ENCODE measurements around the gene ARHGAP10.
A peak's percentile ranks its signal among the peaks of the same experiment; 100 is the strongest.
"Not testable (repeated sequence)": the region's sequence is repeated elsewhere in the genome, so short reads cannot be mapped to it uniquely, and the experiment has no call there.

ARHGAP10 gene

GRCh38 chr4:147855571-147856009, 123.7 kb downstream of the ARHGAP10 start:
- DNase-seq: no peak

DNA sequence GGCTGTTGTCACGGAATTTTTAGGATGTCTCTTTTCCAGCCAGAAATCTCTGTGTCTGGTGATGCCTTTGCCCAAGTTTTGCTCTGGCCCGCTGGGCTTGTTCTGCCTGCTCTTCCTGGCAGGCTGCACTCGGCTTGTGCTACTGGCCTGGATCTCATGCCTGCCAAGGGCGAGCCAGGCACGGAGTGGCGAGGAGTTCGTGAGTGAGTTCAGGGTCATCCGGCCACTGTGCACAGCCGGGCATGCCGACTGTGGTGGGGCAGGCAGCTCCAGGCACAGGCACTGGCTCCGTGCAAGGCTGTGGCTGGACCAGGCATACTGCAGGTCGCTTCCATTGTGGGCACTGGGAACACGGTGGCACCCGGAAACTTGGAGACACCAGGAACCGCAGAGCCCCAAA, 129.1 kb downstream of the ARHGAP10 start:
- no peak for DNase-seq

DNA sequence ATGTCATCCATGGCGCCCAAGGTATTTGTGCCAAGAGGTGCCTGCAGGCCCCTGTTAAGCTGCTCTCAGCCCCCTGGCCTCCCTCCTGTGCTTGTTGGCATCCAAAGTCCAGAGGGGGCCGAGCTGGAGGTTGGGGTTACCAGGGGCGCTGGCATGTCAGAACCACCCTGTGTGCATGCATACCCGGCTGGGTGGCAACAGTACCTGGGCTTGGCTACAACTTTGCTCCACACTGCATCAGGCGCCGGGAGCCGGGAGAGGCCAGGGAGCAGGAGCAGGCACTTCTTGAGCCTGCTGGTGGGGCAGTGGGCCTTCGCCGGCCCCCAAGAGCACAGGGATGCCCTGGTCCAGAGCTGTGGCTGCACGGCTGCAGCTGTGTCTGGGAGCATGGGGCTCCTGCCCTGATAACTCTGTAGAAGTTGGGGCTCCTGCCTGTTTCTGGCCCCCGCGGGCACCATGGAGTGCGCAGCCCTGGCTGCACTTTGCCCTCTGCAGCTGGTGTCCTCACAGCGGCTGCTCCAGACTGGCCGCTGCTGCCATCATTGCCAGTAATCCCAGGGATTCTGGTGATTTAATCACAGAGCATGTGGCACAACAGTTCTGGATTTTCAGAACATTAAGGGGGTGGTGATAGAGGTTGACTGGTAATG, 130.3 kb downstream of the ARHGAP10 start:
- DNase-seq: no peak

- DNase-seq: no peak
Observed at GRCh38 chr4:147863111-147863747, 131.3 kb downstream of the ARHGAP10 start.

DNA sequence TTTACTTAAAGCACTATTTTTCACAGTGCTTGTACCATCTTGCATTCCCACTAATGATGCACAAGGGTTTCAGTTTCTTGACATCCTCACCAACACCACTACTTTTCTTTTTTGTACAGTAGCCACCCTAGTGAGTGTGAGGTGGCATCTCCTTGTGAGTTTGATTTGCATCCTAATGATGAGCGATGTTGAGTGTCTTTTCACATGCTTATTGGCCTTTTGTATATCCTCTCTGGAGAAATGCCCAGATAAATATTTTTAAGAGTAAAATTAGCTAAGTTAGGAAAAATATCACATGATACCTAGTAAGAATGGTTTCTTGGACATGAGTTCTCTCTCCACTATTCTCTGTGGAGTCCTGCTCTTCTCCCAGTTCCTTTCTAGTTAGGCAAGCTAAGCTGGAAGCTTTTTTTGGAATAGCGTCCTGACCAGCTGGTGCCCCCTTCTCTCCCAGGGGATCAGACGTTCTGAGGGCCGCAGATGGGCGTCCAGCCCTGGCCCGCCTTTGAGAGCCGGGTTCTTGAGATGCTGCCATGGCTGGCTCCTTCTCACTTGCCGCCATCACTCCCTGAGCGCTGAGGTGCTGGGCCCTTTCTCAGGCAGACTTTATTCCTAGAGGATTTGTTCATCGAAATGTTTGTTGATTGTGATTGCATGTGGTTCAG, 132.1 kb downstream of the ARHGAP10 start:
- no peak for DNase-seq

DNA sequence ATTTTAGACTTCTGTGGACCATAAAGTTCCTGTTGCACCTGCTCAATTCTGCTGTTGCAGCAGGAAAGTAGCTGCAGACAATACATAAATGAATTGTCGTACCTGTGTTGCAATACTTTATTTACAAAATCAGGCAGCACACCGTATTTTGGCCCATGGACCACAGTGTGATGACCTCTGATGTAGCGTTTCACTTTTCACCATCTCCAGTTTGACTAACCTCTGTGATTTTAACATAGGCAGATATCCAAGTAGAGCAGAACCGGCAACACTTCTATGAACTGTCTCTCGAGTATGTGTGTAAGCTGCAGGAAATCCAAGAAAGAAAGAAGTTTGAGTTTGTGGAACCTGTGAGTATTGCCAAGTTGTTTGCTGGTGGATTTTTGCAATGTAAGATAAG, 132.7 kb downstream of the ARHGAP10 start:
- no peak for DNase-seq

DNA sequence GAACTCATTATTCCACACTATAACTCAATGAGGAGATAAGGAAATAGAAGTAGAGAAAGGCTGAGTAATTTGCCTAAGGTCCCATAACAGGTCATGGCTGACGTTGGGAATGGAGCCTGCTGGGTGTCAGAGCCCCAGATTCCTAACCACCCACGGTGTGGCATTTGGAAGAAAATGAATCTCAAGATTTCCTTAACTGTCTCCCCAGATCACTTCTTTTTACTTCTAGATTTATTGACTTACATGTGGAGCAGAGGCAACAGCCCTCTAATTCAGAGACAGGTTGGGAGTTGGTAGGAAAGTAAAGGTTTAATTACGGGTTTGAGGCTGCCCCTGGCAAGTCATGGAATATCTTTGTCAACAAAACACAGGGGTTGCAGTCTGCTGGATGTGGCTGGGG, 134.0 kb downstream of the ARHGAP10 start:
- DNase-seq: no peak

DNA sequence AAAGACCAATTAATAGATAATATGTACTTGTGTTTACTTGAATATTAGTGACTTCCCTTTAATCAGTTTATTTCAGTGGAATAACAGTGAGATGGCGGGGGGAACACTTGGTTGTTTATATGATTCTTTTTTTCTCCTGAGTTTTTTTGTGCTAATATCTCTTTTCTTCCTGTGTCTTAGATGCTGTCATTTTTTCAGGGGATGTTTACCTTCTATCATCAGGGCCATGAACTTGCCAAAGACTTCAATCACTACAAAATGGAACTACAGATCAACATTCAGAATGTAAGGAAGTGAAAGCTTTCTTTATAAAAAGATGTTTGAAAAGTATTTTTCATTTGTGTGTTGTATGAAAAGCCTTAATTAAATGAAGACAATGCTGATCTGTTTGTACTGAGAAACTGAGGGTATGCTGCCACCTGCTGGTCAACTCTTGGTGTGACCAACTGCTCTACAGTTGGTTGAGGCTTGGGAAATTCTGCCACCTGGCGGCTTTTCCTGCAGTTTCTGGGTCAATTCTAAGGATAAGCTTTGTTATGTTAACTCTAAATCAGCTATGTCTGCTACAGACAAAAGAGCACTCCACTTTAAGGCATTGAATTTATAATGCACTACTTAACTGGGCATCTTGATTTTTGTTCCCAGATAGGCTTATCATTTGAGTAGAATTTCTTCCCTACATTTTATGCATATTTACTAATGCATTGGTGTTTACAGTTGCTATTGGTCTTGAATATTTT, 134.8 kb downstream of the ARHGAP10 start:
- DNase-seq: peak; percentile 61 to 67

- DNase-seq: no peak
Observed at GRCh38 chr4:147874109-147874508, 142.2 kb downstream of the ARHGAP10 start.

GRCh38 chr4:147877308-147877771, 145.5 kb downstream of the ARHGAP10 start:
- DNase-seq: no peak

GRCh38 chr4:147879676-147880075, 147.8 kb downstream of the ARHGAP10 start:
- DNase-seq: no peak

GRCh38 chr4:147880511-147880910, 148.6 kb downstream of the ARHGAP10 start:
- DNase-seq: no peak

GRCh38 chr4:147884536-147884935, 152.6 kb downstream of the ARHGAP10 start:
- no peak for DNase-seq

DNA sequence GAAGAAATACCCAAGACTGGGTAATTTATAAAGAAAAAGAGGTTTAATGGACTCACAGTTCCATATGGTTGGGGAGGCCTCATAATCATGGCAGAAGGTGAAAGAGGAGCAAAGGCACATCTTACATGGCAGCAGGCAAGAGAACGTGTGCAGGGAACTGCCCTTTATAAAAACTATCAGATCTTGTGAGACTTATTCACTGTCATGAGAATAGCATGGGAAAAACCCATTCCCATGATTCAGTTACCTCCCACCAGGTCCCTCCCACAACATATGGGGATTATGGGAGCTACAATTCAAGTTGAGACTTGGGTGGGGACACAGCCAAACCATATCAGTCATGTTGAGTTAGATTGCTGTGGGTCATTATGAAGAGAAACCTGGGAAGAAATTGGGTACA, 153.3 kb downstream of the ARHGAP10 start:
- not testable (repeated sequence) for DNase-seq

- no peak for DNase-seq
Observed at GRCh38 chr4:147891476-147892115, 159.7 kb downstream of the ARHGAP10 start.

DNA sequence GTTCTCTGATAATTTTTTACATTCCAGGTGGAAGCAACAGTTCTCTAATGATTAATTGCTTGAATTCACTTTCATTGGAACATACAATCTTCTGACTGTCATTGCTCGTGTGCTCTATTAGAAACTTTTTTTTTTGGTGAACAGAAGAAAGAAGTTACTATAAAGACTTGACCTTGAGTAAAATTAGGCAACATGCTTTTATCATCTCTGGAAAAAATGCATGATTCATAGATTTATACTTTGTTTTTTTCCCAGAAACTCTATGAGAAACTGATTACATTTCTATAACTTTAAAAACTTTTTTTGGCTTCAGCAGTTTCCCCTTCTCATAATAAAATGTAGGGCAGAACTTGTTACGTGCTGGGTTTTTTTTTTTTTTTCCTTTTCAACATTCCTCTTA, 167.6 kb downstream of the ARHGAP10 start:
- DNase-seq: no peak

GRCh38 chr4:147901388-147901787, 169.5 kb downstream of the ARHGAP10 start:
- DNase-seq: no peak

- DNase-seq: no peak
Observed at GRCh38 chr4:147901916-147902315, 170.0 kb downstream of the ARHGAP10 start.

- no peak for DNase-seq
Observed at GRCh38 chr4:147909225-147909624, 177.3 kb downstream of the ARHGAP10 start.

DNA sequence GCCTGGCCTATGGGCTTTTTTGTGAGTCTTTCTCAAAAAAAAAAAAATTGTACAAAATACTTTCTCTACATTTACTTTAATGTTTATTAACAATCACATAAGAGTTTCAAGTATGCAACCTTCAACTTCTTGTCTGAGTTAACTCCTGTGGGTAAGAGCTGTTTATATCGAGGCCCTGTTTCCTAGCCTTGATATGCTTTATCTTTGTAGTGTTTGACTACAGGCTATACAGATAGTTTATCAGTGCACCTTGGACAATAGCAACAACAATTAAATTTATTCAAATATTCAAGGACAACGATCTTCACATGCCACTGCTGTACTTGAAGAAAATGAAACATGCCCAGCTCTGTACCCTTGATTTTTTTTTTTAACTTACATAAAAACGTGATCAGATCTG, 178.4 kb downstream of the ARHGAP10 start:
- no peak for DNase-seq

DNA sequence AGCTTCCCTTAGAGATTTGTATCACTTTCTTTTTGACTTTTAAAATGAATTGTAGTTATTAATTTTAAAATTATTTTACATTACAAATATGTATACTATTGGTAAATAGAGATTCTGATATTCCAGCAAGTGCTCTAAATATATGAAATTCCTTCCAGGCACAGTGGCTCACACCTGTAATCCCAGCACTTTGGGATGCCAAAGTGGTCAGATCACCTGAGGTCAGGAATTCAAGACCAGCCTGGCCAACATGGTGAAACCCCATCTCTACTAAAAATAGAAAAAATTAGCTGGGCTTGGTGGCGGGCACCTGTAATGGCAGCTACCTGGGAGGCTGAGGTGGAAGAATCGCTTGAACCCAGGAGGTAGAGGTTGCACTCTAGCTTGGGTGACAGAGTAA, 180.2 kb downstream of the ARHGAP10 start:
- not testable (repeated sequence) for DNase-seq

GRCh38 chr4:147913137-147913536, 181.2 kb downstream of the ARHGAP10 start:
- no peak for DNase-seq

DNA sequence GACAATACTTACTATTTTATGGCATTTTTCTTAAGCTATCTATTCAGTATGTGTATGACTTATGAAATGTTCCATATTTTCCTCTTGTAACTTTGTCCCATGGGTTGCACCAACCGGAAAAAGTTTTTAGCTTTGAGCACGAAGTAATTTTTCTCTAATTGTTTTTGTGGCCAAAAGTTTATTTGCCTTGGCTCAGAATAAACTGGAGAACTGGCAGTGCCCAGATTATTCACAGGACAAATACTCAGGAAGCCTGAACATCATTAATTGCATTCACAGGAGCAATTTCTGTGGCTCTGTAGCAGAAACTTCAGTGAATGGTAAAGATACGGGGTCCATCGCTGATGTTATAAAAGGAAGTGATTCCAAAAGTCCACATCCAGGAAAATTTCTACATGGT, 184.5 kb downstream of the ARHGAP10 start:
- no peak for DNase-seq

Data from bone marrow (tissue), 2 donors.